GM12873 (cell line): Measurements from ENCODE around the gene OR51D1.

Experiments used
- CTCF ChIP-seq: IDR thresholded peaks from 2 replicates; pipeline ENCODE4 v1.5.1; 2012; ENCODE audit warnings: low read depth, mild to moderate bottlenecking, moderate library complexity, low read length, control low read depth; ENCODE audit not compliant: insufficient read depth; ENCODE audit errors: missing control alignments

The OR51D1 gene

GRCh38 chr11:4639931-4640330 lies 2.7 kb downstream of the OR51D1 start:
- no peak for TF ChIP-seq CTCF

GRCh38 chr11:4641501-4641900 lies 4.2 kb downstream of the OR51D1 start:
- no peak for TF ChIP-seq CTCF

- no peak for TF ChIP-seq CTCF
Observed at GRCh38 chr11:4642043-4642442, 4.8 kb downstream of the OR51D1 start.

DNA sequence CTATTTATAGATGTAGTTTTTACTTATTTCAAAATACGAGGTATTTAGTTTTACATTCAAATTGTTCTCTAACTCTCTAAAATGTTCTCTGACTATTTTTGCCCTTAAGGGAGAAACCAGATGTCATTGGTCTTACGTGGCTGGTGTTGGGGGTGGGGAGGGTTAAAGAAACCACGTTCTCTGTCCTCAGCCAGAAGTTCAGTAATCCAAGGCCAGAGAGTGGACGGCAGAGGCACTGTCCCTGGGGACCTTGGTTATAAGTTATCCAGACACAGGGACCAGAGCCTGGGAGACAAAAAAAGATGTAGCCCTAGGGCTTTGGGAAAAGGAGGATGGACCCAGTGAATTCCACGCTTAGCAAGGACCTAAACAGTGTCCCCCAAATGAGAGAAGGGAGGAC lies 5.8 kb downstream of the OR51D1 start:
- no peak for TF ChIP-seq CTCF

- TF ChIP-seq CTCF = no peak
Observed at GRCh38 chr11:4643682-4644081, 6.4 kb downstream of the OR51D1 start, which contains the start of gene OR51E1. Gene OR51E1 (plus strand): TSS chr11:4643982. CDS start chr11:4652527, 8,545 bp downstream.

DNA sequence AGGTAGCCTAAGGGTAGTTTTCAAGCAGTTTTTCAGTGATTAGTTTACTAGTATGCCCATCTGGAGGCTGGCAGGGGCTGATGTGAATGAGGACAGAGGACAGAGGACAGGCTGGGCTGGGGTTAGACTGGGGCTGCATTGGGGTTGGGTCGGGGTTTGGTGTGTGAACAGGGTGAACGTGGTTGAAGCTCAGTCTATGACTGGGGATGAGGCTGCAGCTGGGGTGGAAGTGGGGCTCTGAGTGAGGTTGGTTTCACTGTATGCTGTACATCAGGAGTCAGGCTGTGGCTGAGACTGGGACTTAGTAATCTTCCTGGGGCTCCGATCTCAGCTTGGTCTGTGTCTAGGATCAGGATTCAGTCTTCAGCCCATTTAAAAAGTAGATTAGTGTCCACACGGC lies 7.0 kb downstream of the OR51D1 start:
- TF ChIP-seq CTCF = no peak

DNA sequence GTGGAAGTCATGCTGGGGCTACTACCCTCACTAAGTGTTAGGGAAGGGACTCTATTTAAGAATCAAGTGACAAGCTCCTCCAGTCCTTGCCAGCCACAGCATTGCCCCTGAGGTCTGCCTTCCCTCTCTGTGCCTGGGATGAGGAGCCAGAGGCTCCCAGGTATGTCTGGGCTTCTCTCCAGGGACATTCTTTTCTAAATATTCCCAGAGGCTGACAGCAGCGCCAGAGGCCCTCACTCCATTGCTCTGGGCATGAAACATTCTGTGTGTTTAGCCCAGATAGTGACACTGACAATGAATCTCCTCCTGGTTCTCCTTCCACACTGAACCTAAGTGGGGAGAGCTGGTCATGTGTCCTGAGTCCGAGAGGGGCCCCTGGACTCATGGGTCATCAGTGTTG lies 8.7 kb downstream of the OR51D1 start:
- no peak for TF ChIP-seq CTCF
